NCI-H748 (cell line): ENCODE measurements around the gene GNAQ.

ENCODE experiments used
- DNase-seq: peaks from one replicate; lab custom pipeline; 2025; ENCODE audit not compliant: unreplicated experiment; lab: John Stamatoyannopoulos, UW

Gene GNAQ

DNA sequence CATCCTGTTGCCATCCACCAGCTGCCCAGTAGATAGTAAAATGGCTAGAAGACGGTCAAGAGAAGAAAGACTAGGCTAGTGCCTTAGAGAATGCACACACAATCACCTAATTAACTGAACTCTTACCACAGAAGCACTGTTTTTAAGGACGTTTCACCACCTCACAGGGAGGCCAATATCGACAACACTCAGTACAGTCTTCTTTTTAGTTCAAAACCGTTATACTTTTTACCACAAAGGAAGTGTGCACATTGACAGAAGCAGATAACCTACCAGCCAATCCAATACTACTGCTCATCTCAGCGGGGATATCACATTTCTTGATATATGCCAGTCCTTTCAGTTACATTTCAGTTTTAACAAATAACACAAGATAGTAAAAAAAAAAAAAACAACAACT, 122.3 kb downstream of the GNAQ start:
- DNase-seq, result no peak

DNA sequence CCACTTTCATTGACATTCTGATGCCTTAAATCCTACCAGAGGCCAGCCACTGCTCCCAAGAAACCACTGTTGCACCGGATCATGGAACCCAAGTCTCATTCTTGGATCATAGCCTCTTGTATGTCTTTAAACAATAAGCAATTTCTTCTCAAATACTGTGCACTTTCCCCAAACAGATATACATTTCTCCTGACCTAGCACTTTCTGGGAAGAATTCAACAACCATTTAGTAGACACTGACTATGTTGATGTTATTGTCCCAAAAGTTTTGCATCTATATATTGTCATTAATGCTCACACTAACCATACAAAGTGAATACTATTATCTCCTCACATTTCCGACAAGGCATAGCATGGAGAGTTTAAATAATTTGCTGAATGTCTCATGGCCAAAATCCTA, 123.3 kb downstream of the GNAQ start:
- no peak for DNase-seq

DNA sequence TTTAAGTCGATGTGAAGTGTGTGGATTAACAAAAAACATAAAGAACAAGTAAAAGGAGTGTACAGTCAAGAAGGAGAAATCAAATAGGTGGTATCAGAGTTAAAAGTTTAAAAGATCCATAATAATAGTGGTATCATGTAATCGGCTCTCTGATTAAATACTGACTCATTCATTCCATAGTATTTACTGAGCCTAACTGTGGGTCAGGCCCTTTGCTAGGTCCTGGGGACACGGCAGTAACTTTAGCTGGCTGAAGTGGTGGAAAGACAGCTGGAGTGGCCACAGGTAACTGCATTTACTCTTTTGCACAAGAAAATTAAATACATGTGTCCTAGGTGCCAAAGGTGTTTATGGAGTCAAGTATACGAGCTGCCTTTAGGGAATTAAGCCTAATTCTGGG, 124.0 kb downstream of the GNAQ start:
- no peak for DNase-seq

DNA sequence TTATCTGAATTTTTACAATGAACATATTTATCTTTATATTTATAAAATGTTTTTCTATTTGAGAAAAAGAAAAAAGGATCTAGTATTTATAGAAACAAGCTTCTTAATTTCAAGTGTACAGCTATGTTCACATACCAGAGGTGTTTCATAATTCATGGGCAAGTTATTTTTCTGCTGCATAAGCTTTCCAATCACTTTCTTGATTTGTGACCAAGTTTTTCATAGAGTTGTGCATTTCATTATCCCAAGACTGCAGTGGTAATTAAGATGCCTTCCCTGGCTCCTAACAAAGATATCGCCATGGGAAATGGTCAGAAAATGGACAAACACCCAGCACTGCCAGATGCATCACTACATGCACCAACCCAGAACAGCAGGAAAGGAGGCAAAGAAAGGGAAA, 124.6 kb downstream of the GNAQ start:
- no peak for DNase-seq

DNA sequence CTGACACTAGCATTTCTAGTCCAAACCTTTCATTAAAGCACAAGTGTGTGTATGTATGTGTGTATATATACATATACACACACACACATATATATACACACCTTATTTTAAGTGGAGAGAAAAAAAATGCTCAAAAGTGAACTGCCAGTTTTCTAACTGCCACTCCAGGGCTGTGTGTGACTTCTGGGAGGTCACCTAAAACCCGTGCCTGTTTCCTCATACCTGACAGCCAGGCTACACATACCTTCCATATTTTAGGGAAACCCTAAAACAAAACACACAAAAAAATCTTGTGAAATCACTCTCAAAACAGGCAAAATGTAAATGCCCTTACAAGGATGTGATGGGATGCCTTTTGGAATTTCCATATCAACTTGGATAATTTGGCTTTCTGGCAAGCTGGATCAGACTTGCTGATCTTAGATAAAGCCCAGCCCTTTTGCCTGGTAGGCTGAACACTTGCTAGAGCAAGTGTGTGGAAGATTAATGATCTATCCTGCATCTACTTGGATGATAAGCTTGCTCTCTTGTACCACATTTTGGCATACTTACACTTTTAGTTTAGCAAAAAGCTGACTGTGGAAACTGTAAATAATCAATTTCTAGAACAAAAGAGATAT, 127.8 kb downstream of the GNAQ start:
- no peak for DNase-seq

DNA sequence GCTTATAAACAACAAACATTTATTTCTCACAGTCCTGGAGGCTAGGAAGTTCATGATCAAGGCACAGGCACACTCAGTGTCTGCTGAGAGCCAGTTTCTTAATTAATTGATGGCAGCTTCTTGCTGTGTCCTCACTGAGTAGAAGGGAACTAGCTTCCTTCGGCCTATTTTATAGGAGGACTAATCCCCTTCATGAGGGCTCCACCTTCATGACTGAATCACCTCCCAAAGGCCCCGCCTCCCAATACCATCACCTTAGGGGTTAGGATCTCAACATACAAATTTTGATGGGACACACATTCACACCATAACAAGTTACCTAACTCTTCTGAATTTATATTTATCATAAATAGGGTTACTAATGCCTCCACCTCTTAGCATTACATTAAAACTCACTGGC, 129.8 kb downstream of the GNAQ start:
- DNase-seq, result no peak

DNA sequence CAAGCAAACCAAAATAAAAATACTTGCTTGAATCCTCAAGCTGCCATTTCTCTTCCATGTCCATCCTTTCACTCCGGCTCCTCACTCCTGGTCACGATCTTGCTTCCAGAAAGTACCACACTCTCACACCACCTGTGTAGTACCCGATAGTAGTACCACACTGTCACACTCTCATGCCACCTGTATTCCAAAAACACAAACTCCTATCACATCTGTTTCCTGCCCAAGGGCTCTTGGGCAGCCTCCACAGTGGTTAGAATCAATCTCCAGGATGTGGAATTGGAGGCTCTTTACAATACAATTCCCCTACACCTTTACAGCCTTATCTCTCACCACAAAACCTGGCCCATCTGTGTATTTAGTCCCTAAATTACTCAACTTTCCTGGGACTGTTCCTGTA, 130.6 kb downstream of the GNAQ start:
- no peak for DNase-seq

DNA sequence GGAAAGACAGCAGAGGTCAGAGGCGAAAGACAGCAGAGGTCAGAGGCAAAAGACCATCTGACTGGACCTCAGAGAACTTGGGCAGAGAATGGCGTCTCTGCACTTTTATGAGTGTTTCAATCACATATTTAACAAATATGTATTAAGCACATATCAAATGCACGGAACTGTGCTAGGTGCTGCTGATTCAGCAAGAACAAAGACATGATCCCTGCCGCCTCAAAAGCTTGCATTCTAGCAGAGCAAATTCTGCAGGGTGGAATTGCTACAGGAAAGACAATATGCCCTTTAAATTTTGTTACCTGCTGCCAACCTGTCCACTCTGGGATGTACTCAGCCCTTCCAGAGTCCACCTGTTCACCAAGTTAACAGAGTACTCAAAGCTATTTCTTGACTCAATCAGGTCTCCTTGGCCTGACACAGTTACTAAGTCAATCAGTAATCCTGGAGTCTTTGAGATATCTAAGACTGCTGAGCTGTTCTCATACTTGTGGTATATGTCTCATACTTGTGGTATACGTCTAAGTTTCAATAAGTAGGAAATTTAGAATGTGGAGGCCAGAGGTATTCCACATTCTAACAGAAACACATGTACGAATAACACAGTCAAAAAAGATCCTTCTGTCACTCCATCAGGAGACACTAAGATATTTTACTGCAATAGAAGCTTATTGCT, 131.8 kb downstream of the GNAQ start:
- no peak for DNase-seq

DNA sequence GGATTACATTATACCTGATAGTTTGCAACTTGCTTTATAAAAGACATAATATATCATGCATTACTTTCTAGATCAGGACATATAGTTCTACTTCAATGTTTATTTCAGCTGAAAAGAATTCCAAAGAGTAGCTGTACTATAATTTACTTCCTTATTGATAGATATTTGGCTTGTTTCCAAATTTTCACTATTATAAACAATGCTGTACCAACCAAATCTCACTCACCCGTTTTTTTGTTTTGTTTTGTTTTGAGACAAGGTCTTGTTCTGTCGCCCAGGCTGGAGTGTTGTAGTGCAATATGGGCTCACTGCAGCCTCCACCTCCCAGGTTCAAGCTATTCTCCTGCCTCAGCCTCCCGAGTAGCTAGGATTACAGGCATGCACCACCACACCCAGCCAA, 132.7 kb downstream of the GNAQ start:
- no peak for DNase-seq

DNA sequence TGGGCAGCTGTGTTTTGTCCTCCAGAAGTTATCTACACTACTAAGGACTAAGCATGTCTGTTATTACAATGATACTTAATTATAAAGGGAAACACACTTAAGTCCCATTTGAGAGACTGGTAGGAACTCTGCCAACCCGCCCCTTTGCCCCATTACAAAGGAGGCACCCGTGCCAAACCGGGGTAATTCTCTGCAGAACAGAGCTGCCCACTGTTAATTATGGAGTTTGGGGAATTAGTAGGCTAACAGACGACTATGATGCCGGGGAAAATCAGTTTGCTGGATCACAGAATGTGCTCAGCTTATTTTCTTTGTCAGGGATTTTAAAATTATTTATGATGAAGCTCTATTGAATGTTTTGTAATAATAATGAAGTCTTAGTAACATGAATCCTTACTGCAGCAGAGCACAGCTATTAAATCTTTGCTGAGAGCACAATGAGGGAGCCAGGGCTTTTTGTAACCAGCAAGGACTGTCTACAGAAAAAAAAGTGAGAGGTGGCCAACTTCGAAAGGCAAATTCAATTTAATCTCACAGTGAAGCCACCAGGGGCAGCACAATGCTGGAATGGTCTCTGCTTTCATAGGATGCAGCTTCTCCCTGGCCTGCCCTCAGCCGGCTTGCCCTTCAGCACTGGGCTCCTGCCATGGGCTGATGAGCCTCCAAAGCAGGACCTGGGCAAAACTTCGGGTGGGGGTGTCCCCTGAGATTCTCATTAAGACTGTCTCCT, 134.5 kb downstream of the GNAQ start:
- DNase-seq, result peak; percentile 83

DNA sequence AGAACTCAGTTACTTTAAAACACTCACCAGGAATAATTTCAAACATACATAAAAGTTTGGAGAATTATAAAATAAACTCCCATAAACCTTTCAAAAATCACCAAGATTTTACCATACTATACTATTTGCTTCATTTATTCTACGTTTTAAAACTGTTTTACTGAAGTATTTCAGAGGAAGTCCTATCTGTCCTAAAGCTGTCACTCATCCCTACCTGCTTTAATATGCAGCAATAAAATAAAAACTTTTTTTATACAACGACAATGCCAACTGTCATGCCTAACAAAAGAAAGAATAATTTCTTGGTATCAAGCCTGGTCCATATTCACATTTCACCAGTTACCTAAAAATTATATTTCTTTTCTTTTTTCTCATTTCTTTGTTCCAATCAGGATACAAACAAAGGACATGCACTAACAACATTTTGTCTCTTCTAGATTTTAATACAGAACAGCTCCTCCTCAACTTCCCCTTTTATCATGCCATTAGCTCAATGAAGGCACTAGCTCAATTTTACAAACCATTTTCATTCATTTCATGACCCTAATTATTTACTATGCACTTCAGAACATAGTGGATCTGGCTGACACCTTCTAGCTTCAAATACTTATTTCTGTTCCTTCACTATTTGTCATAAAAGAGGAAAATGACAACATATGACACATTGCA, 135.2 kb downstream of the GNAQ start:
- DNase-seq, result no peak

DNA sequence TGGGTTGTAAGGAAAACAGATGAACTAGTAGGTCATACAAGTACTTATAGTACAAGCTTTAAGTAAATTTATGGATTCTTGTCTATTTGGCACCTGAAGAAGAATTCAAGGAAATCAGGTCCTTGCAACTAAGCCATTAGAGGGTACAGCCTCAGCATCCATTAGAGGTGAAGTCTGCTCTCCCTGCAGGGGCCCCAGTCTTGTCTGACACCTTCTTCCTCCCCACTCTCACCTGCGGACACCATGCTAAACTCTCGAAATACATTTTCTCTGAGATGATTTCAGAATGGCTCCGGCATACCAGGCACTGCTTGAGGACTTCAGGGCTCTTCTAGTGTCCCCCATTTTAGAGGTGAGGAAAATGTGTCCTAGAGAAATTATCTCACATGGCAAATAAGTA, 137.9 kb downstream of the GNAQ start:
- no peak for DNase-seq

DNA sequence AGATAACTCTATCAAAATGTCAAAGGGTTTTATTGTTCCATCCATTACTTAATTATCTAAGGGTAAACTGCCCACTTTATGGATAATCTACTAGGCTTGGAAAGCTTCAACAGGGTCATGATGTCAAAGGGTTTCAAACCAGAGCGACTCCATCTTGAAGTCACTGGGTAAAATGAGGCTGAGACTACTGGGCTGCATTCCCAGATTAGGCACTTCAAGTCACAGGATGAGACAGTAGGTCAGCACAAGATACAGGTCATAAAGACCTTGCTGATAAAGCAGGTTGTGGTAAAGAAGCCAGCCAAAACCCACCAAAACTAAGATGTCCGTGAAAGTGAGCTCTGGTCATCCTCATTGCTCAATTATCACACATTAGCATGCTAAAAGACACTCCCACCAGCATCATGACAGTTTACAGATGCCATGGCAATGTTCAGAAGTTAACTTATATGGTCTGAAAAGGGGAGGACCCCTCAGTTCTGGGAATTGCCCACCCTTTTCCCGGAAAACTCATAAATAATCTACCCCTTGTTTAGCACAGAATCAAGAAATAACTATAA, 138.6 kb downstream of the GNAQ start:
- no peak for DNase-seq

DNA sequence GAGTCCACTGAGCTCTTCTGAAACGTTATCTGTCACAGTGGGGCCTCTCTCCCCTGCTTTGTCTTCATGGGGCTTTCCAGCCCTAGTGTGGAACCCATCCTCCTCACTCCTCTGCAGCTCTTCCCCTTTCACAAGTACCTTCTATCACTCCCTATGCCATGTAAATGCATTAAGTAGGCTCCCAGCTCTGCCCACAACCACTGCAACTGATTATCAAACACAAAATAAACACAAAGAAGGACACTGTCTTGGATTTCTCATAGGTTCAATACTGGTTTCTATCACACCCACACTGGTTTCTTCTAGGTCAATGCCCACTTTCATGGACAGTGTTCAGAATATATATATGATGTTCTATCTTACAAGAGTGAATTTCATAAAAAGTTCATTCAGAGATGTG, 139.4 kb downstream of the GNAQ start:
- no peak for DNase-seq

DNA sequence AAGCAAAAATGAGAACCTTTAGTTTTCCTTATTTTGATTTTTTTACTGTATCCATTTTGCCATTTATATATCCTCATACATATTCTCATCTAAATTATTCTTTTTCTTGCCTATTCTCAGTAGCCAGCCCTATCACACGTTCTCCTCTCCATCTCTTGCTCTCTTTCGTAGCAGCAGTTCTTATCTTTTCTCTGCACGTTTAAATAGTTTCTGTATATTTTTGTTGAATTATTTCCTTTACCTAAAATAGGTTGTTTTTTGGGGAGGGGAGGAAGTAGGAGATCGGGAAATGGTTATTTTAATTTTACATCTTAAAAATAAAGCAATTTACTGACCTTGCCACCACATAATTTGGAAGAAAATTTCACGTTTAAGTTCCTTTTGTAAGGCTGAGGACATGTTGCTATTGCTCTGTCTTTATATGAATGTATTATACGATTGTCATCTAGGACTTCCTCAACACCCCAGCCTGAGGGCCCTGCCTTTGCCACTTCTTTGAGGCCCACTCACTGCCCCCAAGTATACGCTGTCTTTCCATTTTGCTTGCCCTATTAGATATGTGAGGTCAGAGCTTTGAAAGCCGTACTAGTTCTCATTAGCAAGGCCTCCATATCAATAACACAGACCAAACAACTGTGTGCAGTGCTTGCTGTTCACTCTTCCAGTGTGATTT, 140.3 kb downstream of the GNAQ start:
- DNase-seq, result no peak

DNA sequence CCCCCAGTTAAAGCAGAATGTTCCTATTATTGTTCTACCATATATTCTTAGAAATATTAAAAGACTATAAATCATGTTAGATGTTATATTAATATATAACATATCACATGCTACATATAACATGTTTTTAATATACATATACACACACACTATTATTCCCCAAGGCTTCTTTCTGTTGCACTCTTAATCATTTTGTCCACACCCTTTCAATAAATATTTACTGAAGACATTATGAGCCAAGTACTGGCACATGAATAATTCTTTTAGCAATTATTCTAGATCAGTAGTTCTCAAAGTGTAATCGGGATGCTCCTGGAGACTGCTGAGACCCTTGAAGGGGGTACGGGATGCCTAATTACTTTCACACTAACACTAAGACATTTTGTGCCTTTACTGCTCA, 143.9 kb downstream of the GNAQ start:
- peak; percentile 43 for DNase-seq

DNA sequence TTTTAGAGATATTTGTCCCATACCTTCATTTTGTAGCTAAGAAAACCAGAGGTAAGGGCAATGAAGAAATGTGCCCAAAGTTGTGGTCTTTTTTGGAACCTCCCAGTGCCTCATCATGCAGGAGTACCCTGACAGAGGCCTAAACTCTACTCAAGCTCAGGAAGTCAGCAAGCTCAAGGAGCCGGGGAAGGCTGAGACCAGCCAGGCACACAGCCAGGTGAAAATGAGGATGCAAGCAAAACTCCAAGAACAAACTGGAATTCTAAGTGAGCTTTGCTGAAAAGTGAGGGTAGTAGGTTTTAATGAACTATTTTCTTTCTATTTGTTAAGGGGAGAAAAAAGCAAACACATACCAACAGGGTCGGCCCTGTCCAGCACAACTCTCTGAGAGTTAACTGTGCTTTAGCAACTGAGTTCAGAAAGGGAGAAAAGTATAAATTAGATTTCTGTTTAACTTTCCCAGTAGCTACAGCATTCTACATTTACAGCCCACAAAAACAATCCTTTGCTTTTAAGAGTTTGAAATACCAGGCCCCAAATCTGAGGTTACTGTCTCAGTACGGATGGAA, 146.4 kb downstream of the GNAQ start:
- no peak for DNase-seq

DNA sequence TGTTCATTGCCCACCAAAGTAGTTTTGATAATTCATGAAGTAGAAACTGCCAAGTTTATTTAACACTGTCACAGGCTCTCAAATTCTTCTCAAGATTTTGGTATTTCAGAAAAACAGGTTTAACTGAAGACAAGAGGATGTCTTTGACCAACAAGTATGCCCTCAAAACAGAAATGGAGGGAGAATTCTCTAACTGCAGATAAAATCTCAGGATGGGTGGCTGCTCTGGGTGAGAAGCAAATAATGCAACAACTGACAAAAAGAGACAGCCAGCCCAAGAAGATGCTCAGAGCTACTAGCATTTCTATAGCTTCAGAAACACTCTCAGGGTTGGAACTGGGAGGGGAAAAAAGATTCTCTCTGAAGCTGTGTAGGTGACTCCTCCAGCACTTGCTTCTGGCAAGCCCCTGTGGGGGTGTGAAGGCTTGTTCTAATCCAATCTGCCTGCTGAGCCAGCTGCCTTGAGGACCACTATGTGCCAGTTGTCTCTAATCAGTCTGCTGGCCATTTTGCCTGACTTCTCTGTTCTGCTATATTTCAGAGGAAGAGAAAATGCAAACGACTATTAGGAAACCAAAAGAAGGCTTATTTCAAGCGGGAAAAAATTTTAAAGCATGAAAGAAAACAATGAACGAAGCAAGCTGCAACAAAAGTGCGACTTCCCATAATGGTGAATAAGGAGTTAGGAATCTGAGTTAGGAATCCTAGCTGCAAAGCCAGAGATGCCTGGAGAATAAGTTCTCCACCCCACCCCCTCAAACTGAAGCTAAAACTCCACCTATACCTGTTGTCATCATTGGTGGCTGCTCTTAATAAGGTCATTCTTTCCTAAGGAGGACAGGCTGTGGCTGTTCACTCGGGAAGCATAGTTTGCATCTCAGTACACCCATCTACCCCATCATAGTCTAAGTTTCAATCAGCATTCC, 147.5 kb downstream of the GNAQ start:
- DNase-seq, result no peak

DNA sequence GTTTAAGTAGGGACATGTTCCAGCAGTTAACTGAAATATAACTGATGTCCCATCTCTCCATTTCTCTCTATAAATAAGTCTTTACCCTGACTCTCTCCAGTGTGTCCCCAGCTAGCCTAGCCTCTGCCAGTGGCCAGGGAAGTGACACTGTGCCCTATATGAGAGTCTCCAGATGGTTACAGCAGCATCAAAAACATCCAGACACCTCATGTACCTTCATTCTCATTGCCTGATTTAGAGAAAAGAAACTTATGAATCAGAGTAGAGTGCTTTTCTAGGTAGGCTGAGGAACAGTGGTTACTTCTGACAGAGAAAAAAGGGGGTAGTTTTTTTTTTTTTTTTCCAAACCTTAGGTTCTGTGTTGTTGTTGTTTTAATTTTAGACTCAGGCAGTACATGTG, 148.5 kb downstream of the GNAQ start:
- no peak for DNase-seq

DNA sequence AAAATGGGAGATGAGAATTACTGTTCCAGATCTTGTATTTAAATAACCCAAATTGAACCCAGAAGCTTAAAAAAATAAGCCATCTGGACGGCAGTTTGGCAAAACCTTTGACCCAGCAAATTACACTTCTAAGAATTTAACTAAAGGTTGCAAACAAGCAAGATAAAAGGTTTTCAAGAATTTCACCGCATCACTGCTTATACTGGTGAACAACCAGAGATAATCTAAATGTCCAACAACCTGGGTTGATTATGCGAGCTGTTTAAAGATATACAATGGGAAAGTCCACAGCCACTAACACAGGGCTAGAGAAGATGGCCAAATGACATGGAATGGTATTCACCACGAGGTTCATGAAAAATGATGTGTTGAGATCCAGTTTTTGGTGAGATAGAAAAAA, 149.3 kb downstream of the GNAQ start:
- no peak for DNase-seq
